GM12878 (cell line): ENCODE results near the gene IQGAP2. TPM values are rescaled to one million over a fixed set of nuclear protein-coding genes. Genes with fewer than 3 reads are reported as not detected.

ENCODE experiments used
- ATAC-seq: fragments of 200-7000 bp; cut with Tn5 transposase; 3 replicates; pipeline ENCODE4 v1.9.1; 2020; ENCODE audit warnings: mild to moderate bottlenecking, moderate library complexity
- BruUV-seq: library from RNA; stranded (reverse); fragments of 400-500 nt; replicated peaks from 2 replicates; lab custom pipeline; 2021; lab: Mats Ljungman, UMichigan
- CTCF ChIA-PET: fragments of 300-600 bp; sonication (Branson Sonifier 250); formaldehyde crosslinking; extraction: SDS; loops from one replicate; lab custom pipeline; 2021; ENCODE audit warnings: inconsistent platforms; lab: Yijun Ruan, JAX
- POLR2A ChIA-PET: fragments of 350-600 bp; formaldehyde crosslinking; extraction: SDS; loops from one replicate; lab custom pipeline; 2021; ENCODE audit warnings: inconsistent platforms; lab: Charles Lee
- RAD21 ChIA-PET: fragments of 300-600 bp; sonication (Branson Sonifier 250); formaldehyde crosslinking; loops from one replicate; lab custom pipeline; 2023; ENCODE audit warnings: antibody characterized with exemption; ENCODE audit not compliant: unreplicated experiment; lab: Charles Lee
- SMC1A ChIA-PET: fragments of 300-600 bp; sonication (Branson Sonifier 250); formaldehyde crosslinking; loops from one replicate; lab custom pipeline; 2023; ENCODE audit not compliant: unreplicated experiment, uncharacterized antibody; lab: Charles Lee
- DNase-seq: peaks from one replicate; pipeline ENCODE4 v3.0.0-alpha.2; 2011; ENCODE audit warnings: low read depth, low spot score
- FAIRE-seq: peaks from 3 replicates; lab custom pipeline; 2011; peaks lifted over from hg19 to GRCh38; lab: Jason Lieb, UNC
- H2AFZ ChIP-seq: 2 replicates; pipeline ENCODE4 v1.6.0; 2011; ENCODE audit warnings: low read depth, low read length, control low read depth; ENCODE audit not compliant: control insufficient read depth
- H3K27ac ChIP-seq: 2 replicates; pipeline ENCODE4 v1.5.1; 2011; ENCODE audit warnings: control low read depth; ENCODE audit not compliant: control insufficient read depth, insufficient read depth
- H3K27me3 ChIP-seq, 2 experiments: replicated peaks in 1 of 2; 2 replicates each; pipeline versions ENCODE4 v1.6.0 to v1.6.1; 2011; ENCODE audit warnings: low read length in 1 of 2; ENCODE audit not compliant: control insufficient read depth in 2 of 2, insufficient read depth in 2 of 2
- H3K36me3 ChIP-seq, 2 experiments: 2 replicates each; pipeline ENCODE4 v1.5.1; 2011; ENCODE audit warnings: low read length in 1 of 2; ENCODE audit not compliant: control insufficient read depth in 2 of 2, insufficient read depth in 2 of 2
- H3K4me1 ChIP-seq: 2 replicates; pipeline ENCODE4 v1.6.1; 2011; ENCODE audit warnings: mild to moderate bottlenecking, low read length, moderate library complexity, mixed read lengths; ENCODE audit not compliant: control insufficient read depth, insufficient read depth
- H3K4me2 ChIP-seq: 2 replicates; pipeline ENCODE4 v1.6.0; 2011; ENCODE audit warnings: control low read depth; ENCODE audit not compliant: control insufficient read depth, insufficient read depth
- H3K4me3 ChIP-seq: fragments of 200-600 bp; sonication (generic); 2 replicates; pipeline ENCODE4 v1.5.1; 2016
- H3K79me2 ChIP-seq: 2 replicates; pipeline ENCODE4 v1.6.0; 2011; ENCODE audit warnings: low read length; ENCODE audit not compliant: control insufficient read depth, insufficient read depth
- H3K9ac ChIP-seq: 2 replicates; pipeline ENCODE4 v1.8.0; 2011; ENCODE audit warnings: low read length, control low read depth, mixed read lengths; ENCODE audit not compliant: control insufficient read depth, insufficient read depth
- H3K9me3 ChIP-seq: replicated peaks from 3 replicates; pipeline ENCODE4 v1.5.1; 2011; ENCODE audit warnings: mild to moderate bottlenecking, low read length; ENCODE audit not compliant: control insufficient read depth, insufficient read depth
- H4K20me1 ChIP-seq: 2 replicates; pipeline ENCODE4 v1.6.0; 2011; ENCODE audit not compliant: control insufficient read depth, insufficient read depth
- JUNB ChIP-seq: IDR thresholded peaks from 2 replicates; pipeline ENCODE4 v1.6.1; 2016; ENCODE audit warnings: antibody characterized with exemption, mild to moderate bottlenecking
- NFYB ChIP-seq: IDR thresholded peaks from 2 replicates; pipeline ENCODE4 v1.6.1; 2011; ENCODE audit warnings: low read depth, mild to moderate bottlenecking, low read length, improper control_type of control experiment, moderate library complexity; ENCODE audit not compliant: insufficient read depth
- POLR2A ChIP-seq: IDR thresholded peaks from 2 replicates; pipeline ENCODE4 v1.6.1; 2011; ENCODE audit warnings: low read depth, mild to moderate bottlenecking, low read length
- RB1 ChIP-seq: fragments of 450-650 bp; formaldehyde crosslinking; IDR thresholded peaks from 2 replicates; pipeline ENCODE4 v1.6.1; 2017; ENCODE audit warnings: mild to moderate bottlenecking, borderline replicate concordance
- SREBF2 ChIP-seq: IDR thresholded peaks from 2 replicates; pipeline ENCODE4 v1.6.1; 2012; ENCODE audit warnings: mild to moderate bottlenecking, low read length
- YY1 ChIP-seq: IDR thresholded peaks from 2 replicates; pipeline ENCODE4 v1.6.1; 2011; ENCODE audit warnings: low read depth, mild to moderate bottlenecking, low read length
- WGBS: methylation state at CpG from one replicate; pipeline ENCODE4 v1.1.6; 2016; ENCODE audit warnings: low lambda C conversion rate; ENCODE audit not compliant: insufficient replicate concordance, insufficient coverage; ENCODE audit errors: missing lambda C conversion rate; 5-methylcytosine and 5-hydroxymethylcytosine counted together
- in situ Hi-C: fragments of 300-500 bp; cut with MboI; formaldehyde crosslinking; loops from 9 replicates; pipeline ENCODE4 v1.14.3; 2018; ENCODE audit warnings: mixed read lengths
- intact Hi-C: fragments of 100-400 bp; cut with micrococcal nuclease; formaldehyde crosslinking; loops from one replicate; pipeline ENCODE4 v1.14.2; 2022; ENCODE audit not compliant: unreplicated experiment
- polyA plus RNA-seq, 11 experiments: library from polyadenylated mRNA; depleted of rRNA in 4 of 11; unstranded in 6 of 11; stranded (reverse) in 5 of 11; fragments of >200 nt; fragmentation: Nextera tagmentation in 4 of 11; fragmentation: Illumina TruSeq in 1 of 11; extraction: Ambion mirVana in 4 of 11; extraction: Trizol in 1 of 11; gene quantifications; 1 replicate in 1 of 11; 2 replicates in 10 of 11; pipeline versions ENCODE4 v1.2.1 to v1.2.3, GENCODE V29; 2011 to 2016; ENCODE audit warnings: inconsistent platforms in 2 of 11, missing spikeins in 2 of 11, low read depth in 1 of 11
- total RNA-seq, 4 experiments: library from RNA; depleted of rRNA in 3 of 4; stranded (reverse); fragments of >200 nt in 3 of 4; fragmentation: Illumina TruSeq in 1 of 4; extraction: Trizol in 1 of 4; gene quantifications; 2 replicates each; pipeline versions ENCODE4 v1.2.1 to v1.2.3, GENCODE V29; 2013 to 2021
- TF ChIP-seq, protein P1 (sequence below): fragments of 450-650 bp; IDR thresholded peaks from 2 replicates; pipeline ENCODE4 v1.6.1; 2017; ENCODE audit warnings: borderline replicate concordance

IQGAP2 gene
- total and polyA plus RNA-seq, 10 of the 15 experiments (the other 5 are each of a cell fraction or from before 2014, with no cell fraction given), result 14.5 to 41.4 (median 21.8) TPM

DNA sequence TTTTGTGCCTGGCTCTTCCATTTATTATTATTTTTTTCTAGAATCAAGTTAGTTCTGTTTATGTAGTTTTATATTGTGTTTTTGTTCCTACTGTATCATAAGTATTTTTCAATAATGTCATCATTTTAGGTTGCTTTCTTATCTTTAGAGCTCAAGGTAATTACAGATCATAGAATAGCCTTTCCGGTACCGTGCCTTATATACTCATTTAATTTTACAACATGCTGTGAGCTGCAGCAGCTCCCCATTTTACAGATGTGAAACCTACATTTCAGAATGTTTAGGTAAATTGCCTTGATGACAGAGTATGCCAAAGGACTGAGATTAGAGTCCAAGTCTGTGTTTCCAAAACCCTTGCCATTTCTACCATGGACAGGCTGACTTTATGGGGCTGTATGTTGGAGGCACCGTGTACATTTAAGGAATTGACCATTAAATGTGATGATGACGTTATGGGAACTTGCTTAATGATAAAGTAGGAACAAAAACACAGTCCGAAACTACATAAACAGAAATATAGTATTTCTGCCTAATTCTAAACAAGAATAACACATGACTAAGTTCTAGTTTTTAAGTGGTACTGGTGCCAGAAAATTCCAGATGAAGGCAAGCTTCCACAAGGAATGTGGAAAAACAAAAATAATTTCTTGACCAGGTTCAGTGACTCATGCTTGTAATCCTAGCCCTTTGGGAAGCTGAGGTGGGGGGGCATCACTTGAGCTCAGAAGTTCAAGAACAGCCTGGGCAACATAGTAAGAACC, 97.7 kb downstream of the IQGAP2 start:
- BruUV-seq, result no TSS peak
- no peak for FAIRE-seq
- SMC1A ChIA-PET, result interaction anchor here (0.6 to 1.4 kb wide), 2 partner anchors 83 to 95 kb away, joined by 4 to 5 read pairs; no protein-coding TSS in a partner anchor
- POLR2A ChIA-PET, result no interaction called here
- ATAC-seq, result no peak
- in situ Hi-C loops (no loop called here), intact Hi-C loops (no loop called here)
- CTCF ChIA-PET, result interaction anchor here (0.6 to 1.1 kb wide), 3 partner anchors 11 to 14 kb away, joined by 3 to 4 read pairs (median 4); no protein-coding TSS in a partner anchor
- Histone ChIP-seq H3K79me2 (no peaks in the 10 kb centered on the region), H3K9me3 (no peaks in the 10 kb centered on the region), H4K20me1 (no peaks in the 10 kb centered on the region), H3K27ac (no peak overlapping the region), H3K4me1 (no peaks in the 10 kb centered on the region), H3K4me3 (no peak overlapping the region), H3K27me3 (no peaks in the 10 kb centered on the region; a peak in 1 of 4 replicates), H3K9ac (no peak overlapping the region)
- no peak for DNase-seq
- RAD21 ChIA-PET, result interaction anchor here (1.7 kb wide), 1 partner anchor 93 kb away, joined by 4 read pairs; no protein-coding TSS in a partner anchor
- WGBS, result 63% methylated on average over 5 of the region's 5 CpGs
- TF ChIP-seq SREBF2, result no peak
- TF ChIP-seq POLR2A, result no peak
- TF ChIP-seq, protein P1, sequence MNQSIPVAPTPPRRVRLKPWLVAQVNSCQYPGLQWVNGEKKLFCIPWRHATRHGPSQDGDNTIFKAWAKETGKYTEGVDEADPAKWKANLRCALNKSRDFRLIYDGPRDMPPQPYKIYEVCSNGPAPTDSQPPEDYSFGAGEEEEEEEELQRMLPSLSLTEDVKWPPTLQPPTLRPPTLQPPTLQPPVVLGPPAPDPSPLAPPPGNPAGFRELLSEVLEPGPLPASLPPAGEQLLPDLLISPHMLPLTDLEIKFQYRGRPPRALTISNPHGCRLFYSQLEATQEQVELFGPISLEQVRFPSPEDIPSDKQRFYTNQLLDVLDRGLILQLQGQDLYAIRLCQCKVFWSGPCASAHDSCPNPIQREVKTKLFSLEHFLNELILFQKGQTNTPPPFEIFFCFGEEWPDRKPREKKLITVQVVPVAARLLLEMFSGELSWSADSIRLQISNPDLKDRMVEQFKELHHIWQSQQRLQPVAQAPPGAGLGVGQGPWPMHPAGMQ, result no peak
- no peak for TF ChIP-seq JUNB
- TF ChIP-seq YY1, result no peak
- TF ChIP-seq NFYB, result no peak
- no peak for TF ChIP-seq RB1
- TF ChIP-seq, all 136 proteins: peak for 0
- Histone ChIP-seq H3K4me2 (no peak overlapping the region), H2AFZ (no peak overlapping the region), H3K36me3 (no peaks in the 10 kb centered on the region)
